Ectodermal cell (in vitro differentiated cells): ENCODE data around the gene ARHGDIB.

Experiments used
- H3K27ac ChIP-seq: 2 replicates; pipeline ENCODE4 v1.7.0; 2013; ENCODE audit warnings: mild to moderate bottlenecking, low read depth, low read length; ENCODE audit not compliant: insufficient read depth, poor library complexity, severe bottlenecking
- H3K27me3 ChIP-seq: 2 replicates; pipeline ENCODE4 v1.7.0; 2013; ENCODE audit warnings: mild to moderate bottlenecking, low read length; ENCODE audit not compliant: insufficient read depth, control insufficient read depth, poor library complexity, severe bottlenecking
- H3K36me3 ChIP-seq: one replicate; pipeline ENCODE4 v1.7.0; 2013; ENCODE audit warnings: low read length; ENCODE audit not compliant: control insufficient read depth, insufficient read depth
- H3K4me1 ChIP-seq: one replicate; pipeline ENCODE4 v1.7.0; 2013; ENCODE audit warnings: low read length; ENCODE audit not compliant: control insufficient read depth, insufficient read depth
- H3K4me3 ChIP-seq: 2 replicates; pipeline ENCODE4 v1.7.0; 2013; ENCODE audit warnings: low read depth, low read length, control low read depth; ENCODE audit not compliant: insufficient read depth
- H3K9me3 ChIP-seq: 2 replicates; pipeline ENCODE4 v1.7.0; 2013; ENCODE audit warnings: mild to moderate bottlenecking, low read length, moderate library complexity; ENCODE audit not compliant: control insufficient read depth
- WGBS, 2 experiments: methylation state at CpG; one replicate each; pipeline ENCODE4 v1.1.7; 2013; ENCODE audit warnings: missing lambda C conversion rate in 2 of 2; 5-methylcytosine and 5-hydroxymethylcytosine counted together

ARHGDIB gene

GRCh38 chr12:14948672-14949071, 12.7 kb downstream of the ARHGDIB start:
- WGBS, 2 experiments, result 79 to 89% methylated on average over 3 of the region's 3 CpGs
- H3K27ac ChIP-seq, result no peak overlapping the region
- no peak overlapping the region for H3K4me3 ChIP-seq
- H3K9me3 ChIP-seq, result no peaks in the 10 kb centered on the region
- no peaks in the 10 kb centered on the region for H3K4me1 ChIP-seq
- H3K36me3 ChIP-seq, result no peaks in the 10 kb centered on the region
- no peaks in the 10 kb centered on the region for H3K27me3 ChIP-seq

DNA sequence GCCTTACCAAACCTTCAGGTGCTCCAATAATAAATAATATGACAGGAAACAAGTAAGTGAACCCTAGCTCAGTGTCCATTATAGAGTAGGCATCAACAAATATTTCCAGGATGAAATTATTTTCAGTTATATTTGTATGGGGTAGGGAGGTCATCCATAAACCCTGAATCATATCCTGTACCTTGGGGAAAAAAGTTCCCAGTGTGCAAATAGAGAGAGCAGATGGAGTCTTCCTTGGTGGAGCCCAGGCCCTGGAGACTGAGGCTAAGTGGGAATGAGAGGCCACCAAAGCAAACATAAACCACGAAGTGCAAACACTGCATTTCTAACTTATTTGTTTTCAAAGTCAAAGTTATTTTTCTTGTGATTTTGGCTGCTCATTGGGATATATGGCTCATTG, 14.5 kb downstream of the ARHGDIB start:
- WGBS, 2 experiments, result 91 to 100% methylated on average over 1 of the region's 1 CpG
- H3K4me1 ChIP-seq, result no peaks in the 10 kb centered on the region
- H3K9me3 ChIP-seq, result no peaks in the 10 kb centered on the region
- H3K27me3 ChIP-seq, result no peaks in the 10 kb centered on the region
- no peaks in the 10 kb centered on the region for H3K36me3 ChIP-seq
- no peak overlapping the region for H3K27ac ChIP-seq
- H3K4me3 ChIP-seq, result no peak overlapping the region

DNA sequence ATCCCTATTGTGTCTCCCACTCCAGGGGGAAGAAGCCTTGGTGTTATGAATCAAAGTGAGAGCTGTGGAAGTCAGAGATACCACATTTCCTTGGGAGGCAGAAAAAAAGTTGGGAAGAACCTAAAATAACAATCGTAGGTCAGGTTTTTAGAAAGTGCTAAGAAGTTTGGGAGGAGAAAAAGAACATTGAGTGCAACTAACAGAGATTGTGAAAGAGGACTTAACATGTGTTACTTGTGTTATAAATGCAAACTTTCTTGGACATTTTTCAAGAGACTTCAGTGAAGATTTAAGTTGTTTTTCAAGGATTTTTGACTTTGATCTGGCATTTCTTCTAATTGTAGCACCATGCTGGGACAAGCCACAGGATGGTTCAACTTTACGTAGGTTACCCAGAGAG, 15.2 kb downstream of the ARHGDIB start:
- 93 to 95% methylated on average over 2 of the region's 2 CpGs for WGBS, 2 experiments
- H3K36me3 ChIP-seq, result no peaks in the 10 kb centered on the region
- no peak overlapping the region for H3K27ac ChIP-seq
- H3K4me1 ChIP-seq, result no peaks in the 10 kb centered on the region
- H3K9me3 ChIP-seq, result no peaks in the 10 kb centered on the region
- H3K27me3 ChIP-seq, result no peaks in the 10 kb centered on the region
- H3K4me3 ChIP-seq, result no peak overlapping the region

DNA sequence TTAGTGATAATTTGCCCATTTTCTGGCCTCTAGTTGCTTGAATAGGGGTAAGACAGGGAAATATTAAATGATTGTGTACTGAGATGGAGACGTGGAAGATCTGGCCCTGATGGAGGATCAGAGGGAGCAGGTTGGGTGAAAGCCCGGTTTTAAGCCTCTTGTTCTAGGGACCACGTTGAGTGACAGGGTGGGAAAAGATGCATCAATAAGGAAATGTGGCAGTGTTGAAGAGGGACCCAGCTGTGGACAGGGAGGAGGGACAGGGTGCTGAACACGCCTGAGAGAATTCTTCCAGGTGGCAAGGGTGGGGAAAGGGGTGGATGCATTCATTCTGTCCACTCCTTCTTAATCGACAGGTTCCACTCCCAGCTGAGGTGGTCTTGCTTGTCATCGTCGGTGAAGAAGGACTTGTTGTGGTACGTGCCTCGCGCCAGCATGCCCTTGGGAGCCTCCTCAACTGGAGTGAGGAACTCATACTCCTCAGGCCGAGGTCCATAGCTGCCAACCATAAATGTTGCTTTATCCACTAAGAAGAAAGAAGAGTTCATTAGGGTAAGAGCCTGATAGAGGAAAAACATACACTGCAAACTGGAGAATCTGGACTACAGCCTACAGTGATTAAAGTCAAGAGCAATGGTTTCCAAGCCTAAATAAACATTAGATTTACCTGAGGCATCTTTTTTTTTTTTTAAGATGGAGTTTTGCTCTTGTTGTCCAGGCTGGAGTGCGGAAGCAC, 19.0 kb downstream of the ARHGDIB start:
- WGBS, 2 experiments, result 95% methylated on average over 12 of the region's 12 CpGs
- no peaks in the 10 kb centered on the region for H3K9me3 ChIP-seq

DNA sequence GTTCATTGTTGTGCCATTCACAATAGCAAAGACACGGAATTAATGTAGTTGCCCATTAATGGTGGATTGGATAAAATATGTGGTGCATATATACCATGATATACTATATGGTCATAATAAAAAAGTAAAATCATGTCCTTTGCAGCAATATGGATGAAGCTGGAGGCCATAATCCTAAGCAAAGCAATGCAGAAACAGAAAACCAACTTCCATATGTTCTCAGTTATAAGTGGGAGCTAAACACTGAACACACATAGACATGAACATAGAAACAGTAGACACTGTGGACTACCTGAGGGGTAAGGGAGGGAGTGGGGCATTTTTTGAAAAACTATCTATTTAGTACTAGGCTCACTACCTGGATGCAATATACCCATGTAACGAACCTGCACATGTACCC, 20.0 kb downstream of the ARHGDIB start:
- no peak overlapping the region for H3K27ac ChIP-seq
- no peaks in the 10 kb centered on the region for H3K27me3 ChIP-seq
- H3K36me3 ChIP-seq, result no peaks in the 10 kb centered on the region
- no peaks in the 10 kb centered on the region for H3K9me3 ChIP-seq
- no peak overlapping the region for H3K4me3 ChIP-seq
- WGBS, 2 experiments, result 100% methylated on average over 1 of the region's 2 CpGs
- no peaks in the 10 kb centered on the region for H3K4me1 ChIP-seq

More for the DNA sequence above, 19.0 kb downstream of the ARHGDIB start:
- Histone ChIP-seq H3K27me3 (no peaks in the 10 kb centered on the region), H3K4me3 (no peak overlapping the region), H3K36me3 (no peaks in the 10 kb centered on the region), H3K4me1 (no peaks in the 10 kb centered on the region), H3K27ac (no peak overlapping the region)

DNA sequence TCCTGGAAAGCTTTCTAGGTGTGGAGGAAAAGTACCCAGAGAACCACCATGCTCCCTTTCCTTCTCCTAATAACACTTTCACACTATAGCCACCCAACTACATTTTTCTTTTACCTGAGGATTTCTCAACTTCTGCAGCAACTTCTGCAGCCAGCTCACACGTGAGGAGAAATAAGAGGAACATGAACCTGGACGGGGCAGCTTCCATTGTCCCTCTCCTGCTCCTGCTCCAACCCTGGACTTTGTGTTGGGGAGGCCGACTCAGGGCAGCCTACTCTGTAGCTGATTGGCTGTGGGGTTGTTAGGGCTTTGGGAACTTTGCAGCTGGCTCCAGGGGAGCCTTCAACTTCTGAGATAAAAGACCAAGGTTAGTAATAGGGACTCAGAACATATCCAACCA, 23.1 kb downstream of the ARHGDIB start, which contains the start of gene ERP27:
Gene ERP27, minus strand, starts transcription at position 237 of the 400 bp plus-strand sequence. Its CDS starts 29 bp downstream, at position 208.
- Histone ChIP-seq H3K4me3 (no peak within 1 kb of the TSS), H3K36me3 (no peaks in the 10 kb centered on the region), H3K27me3 (no peaks in the 10 kb centered on the region), H3K27ac (no peak within 1 kb of the TSS), H3K9me3 (no peaks in the 10 kb centered on the region), H3K4me1 (no peaks in the 10 kb centered on the region)
- 72 to 94% methylated on average over 3 of the region's 3 CpGs for WGBS, 2 experiments

DNA sequence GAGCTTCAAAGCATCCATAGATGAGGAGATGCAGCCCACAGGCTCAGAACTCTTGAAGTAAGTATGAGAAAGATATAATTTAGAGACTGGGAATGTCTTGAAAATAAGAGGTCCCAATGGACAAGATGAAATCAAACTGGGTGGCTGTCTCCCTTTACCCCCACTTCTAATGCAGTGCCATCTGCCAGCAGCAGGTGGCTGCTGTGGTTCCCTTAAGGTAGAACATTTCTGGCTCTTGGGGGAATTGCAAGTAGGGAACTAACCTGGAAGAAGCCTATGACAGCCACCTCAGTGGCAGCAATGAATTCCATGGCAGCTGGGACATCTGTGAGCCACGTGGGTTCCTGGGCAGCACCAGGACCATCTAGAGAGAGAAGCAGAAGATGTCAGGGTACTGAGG, 23.7 kb downstream of the ARHGDIB start:
- no peaks in the 10 kb centered on the region for H3K9me3 ChIP-seq
- H3K4me3 ChIP-seq, result no peak overlapping the region
- H3K27ac ChIP-seq, result no peak overlapping the region
- WGBS, 2 experiments, result 63 to 70% methylated on average over 1 of the region's 1 CpG
- no peaks in the 10 kb centered on the region for H3K27me3 ChIP-seq
- H3K4me1 ChIP-seq, result no peaks in the 10 kb centered on the region
- no peaks in the 10 kb centered on the region for H3K36me3 ChIP-seq

DNA sequence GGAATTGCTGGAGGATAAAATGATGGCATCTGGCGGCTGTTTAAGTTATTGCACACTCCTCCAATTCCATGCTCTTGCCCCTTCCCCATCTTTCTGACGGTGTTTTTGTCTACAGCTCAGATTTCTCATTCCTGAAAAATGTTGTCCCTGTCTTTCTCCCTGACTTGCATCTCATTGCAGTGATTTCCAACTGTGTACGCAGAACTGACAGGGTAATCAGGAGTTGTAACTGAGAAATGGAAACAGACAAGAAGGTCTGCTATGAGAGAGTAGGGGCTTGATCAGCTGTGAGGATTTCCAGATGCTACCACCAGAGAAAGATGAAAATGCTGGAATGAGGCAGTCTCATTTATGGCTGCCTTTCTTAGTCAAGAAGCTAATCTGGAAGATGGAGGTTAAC, 24.4 kb downstream of the ARHGDIB start:
- Histone ChIP-seq H3K4me1 (no peaks in the 10 kb centered on the region), H3K27ac (no peak overlapping the region), H3K27me3 (no peaks in the 10 kb centered on the region), H3K36me3 (no peaks in the 10 kb centered on the region), H3K4me3 (no peak overlapping the region), H3K9me3 (no peaks in the 10 kb centered on the region)
- 91 to 94% methylated on average over 3 of the region's 3 CpGs for WGBS, 2 experiments

DNA sequence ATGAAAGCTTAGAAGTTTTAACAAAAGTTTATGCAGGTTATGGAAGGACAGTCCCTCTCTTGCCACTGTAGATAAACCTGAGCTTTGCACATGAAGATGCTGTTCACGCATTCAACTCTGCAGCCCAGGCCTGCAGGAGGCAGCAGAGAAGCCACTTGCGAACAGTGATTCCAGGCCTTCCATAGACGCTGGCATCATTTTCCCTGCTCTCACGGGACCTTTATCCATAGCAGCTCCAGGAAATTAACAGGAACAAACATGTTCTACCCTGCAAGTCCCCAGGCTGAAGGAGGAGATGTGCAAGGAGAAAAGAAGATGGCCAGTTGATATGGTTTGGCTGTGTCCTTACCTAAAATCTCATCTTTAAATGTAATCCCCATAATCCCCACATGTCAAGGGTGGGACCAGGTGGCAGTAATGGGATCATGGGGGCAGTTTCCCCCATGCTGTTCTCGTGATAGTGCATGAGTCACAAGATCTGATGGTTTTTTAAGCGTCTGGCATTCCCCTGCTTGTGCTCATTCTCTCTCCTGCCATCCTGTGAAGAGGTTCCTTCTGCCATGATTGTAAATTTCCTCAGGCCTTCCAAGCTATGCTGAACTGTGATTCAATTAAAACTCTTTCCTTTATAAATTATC, 25.1 kb downstream of the ARHGDIB start:
- WGBS, 2 experiments, result 54 to 68% methylated on average over 6 of the region's 6 CpGs
- Histone ChIP-seq H3K9me3 (no peaks in the 10 kb centered on the region), H3K4me1 (no peaks in the 10 kb centered on the region), H3K27me3 (no peaks in the 10 kb centered on the region), H3K27ac (no peak overlapping the region), H3K4me3 (no peak overlapping the region), H3K36me3 (no peaks in the 10 kb centered on the region)

DNA sequence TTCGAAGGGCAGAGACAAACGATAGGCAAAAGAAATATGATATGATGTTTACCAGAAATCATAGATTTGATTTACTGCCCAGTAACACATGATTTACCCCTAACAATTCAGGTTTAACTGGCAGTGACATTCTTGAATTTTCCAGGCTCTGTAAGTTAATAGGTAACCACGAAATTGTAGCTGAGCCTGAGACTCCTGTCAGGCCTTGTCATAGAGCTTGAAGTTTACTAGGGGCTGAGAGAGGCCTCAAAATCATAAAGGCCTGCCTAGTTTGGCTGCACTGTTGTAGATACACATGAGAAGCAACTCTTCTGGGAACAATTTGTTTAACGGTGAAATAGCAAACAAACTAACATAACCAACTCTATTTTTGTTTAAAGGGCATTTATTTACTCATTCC, 26.4 kb downstream of the ARHGDIB start:
- 84 to 95% methylated on average over 2 to 4 of the region's 4 CpGs for WGBS, 2 experiments
- Histone ChIP-seq H3K9me3 (no peaks in the 10 kb centered on the region), H3K27ac (no peak overlapping the region), H3K27me3 (no peaks in the 10 kb centered on the region), H3K36me3 (no peaks in the 10 kb centered on the region), H3K4me1 (no peaks in the 10 kb centered on the region), H3K4me3 (no peak overlapping the region)
